ENCODE results near the gene COPS9.
A peak's percentile ranks its signal among the peaks of the same experiment; 100 is the strongest.

COPS9 gene

GRCh38 chr2:240136013-240136670 is at the start of gene COPS9:
TSS of gene COPS9 (minus strand) at chr2:240136305. CDS start at chr2:240136284, 21 bp downstream.
- peak; percentile 62 for DNase-seq (ENCODE audit: low read depth, low spot score)
- peak within 1 kb of the TSS; percentile 13 for H3K27ac ChIP-seq

GRCh38 chr2:240184656-240185055 is 48.6 kb upstream of the COPS9 start:
- H3K27ac ChIP-seq, result no peak overlapping the region
- no peak for DNase-seq (ENCODE audit: low read depth, low spot score)

GRCh38 chr2:240183875-240184590 is 47.9 kb upstream of the COPS9 start:
- no peak for DNase-seq (ENCODE audit: low read depth, low spot score)
- H3K27ac ChIP-seq, result no peak overlapping the region

GRCh38 chr2:240183006-240183874 is 47.1 kb upstream of the COPS9 start:
- no peak for DNase-seq (ENCODE audit: low read depth, low spot score)
- no peak overlapping the region for H3K27ac ChIP-seq

- H3K27ac ChIP-seq, result no peak overlapping the region
- no peak for DNase-seq (ENCODE audit: low read depth, low spot score)
These were observed 46.4 kb upstream of the COPS9 start for GRCh38 chr2:240182476-240182875.

GRCh38 chr2:240182001-240182400 is 45.9 kb upstream of the COPS9 start:
- DNase-seq (ENCODE audit: low read depth, low spot score), result no peak
- no peak overlapping the region for H3K27ac ChIP-seq

GRCh38 chr2:240179941-240180666 is 44.0 kb upstream of the COPS9 start:
- peak; percentile 5 for DNase-seq (ENCODE audit: low read depth, low spot score)
- no peak overlapping the region for H3K27ac ChIP-seq

GRCh38 chr2:240179186-240179815 is 43.2 kb upstream of the COPS9 start:
- no peak overlapping the region for H3K27ac ChIP-seq
- DNase-seq (ENCODE audit: low read depth, low spot score), result no peak

- no peak for DNase-seq (ENCODE audit: low read depth, low spot score)
- H3K27ac ChIP-seq, result no peak overlapping the region
These were observed 42.5 kb upstream of the COPS9 start for GRCh38 chr2:240178564-240178963.

- no peak for DNase-seq (ENCODE audit: low read depth, low spot score)
- H3K27ac ChIP-seq, result no peak overlapping the region
These were observed 38.4 kb upstream of the COPS9 start for GRCh38 chr2:240174496-240174895.

GRCh38 chr2:240172071-240172895 is 36.2 kb upstream of the COPS9 start:
- H3K27ac ChIP-seq, result no peak overlapping the region
- DNase-seq (ENCODE audit: low read depth, low spot score), result no peak

GRCh38 chr2:240170883-240171282 is 34.8 kb upstream of the COPS9 start:
- DNase-seq (ENCODE audit: low read depth, low spot score), result no peak
- no peak overlapping the region for H3K27ac ChIP-seq

- no peak for DNase-seq (ENCODE audit: low read depth, low spot score)
- no peak overlapping the region for H3K27ac ChIP-seq
These were observed 34.2 kb upstream of the COPS9 start for GRCh38 chr2:240170354-240170735.

- DNase-seq (ENCODE audit: low read depth, low spot score), result no peak
- H3K27ac ChIP-seq, result no peak overlapping the region
These were observed 33.6 kb upstream of the COPS9 start for GRCh38 chr2:240169486-240170353.

- no peak for DNase-seq (ENCODE audit: low read depth, low spot score)
- H3K27ac ChIP-seq, result no peak overlapping the region
These were observed 32.6 kb upstream of the COPS9 start for GRCh38 chr2:240168546-240169361.

- H3K27ac ChIP-seq, result no peak overlapping the region
- no peak for DNase-seq (ENCODE audit: low read depth, low spot score)
These were observed 31.9 kb upstream of the COPS9 start for GRCh38 chr2:240168041-240168440.

GRCh38 chr2:240167588-240167880 is 31.4 kb upstream of the COPS9 start:
- H3K27ac ChIP-seq, result no peak overlapping the region
- DNase-seq (ENCODE audit: low read depth, low spot score), result no peak
